T-helper 1 cell (primary cell): ENCODE data around the gene SLC35A4.
"Not testable (repeated sequence)": the region's sequence is repeated elsewhere in the genome, so short reads cannot be mapped to it uniquely, and the experiment has no call there.

Experiments
- DNase-seq, 5 donors: peaks; one replicate each; pipeline ENCODE4 v3.0.0-alpha.2; 2012 to 2020

The SLC35A4 gene

GRCh38 chr5:140558542-140558941, 6.1 kb upstream of the SLC35A4 start:
- DNase-seq, result no peak

GRCh38 chr5:140560227-140560626, 4.4 kb upstream of the SLC35A4 start:
- DNase-seq, result no peak

GRCh38 chr5:140561753-140562523, 2.7 kb upstream of the SLC35A4 start:
- no peak for DNase-seq

GRCh38 chr5:140563596-140563995, 1.0 kb upstream of the SLC35A4 start:
- DNase-seq, result no peak

GRCh38 chr5:140565024-140565779, 574 bp downstream of the SLC35A4 start:
- DNase-seq, result no peak

- DNase-seq, result no peak
Measured at GRCh38 chr5:140565780-140566095, 1.1 kb downstream of the SLC35A4 start.

- DNase-seq, result no peak
Measured at GRCh38 chr5:140566665-140567064, 2.0 kb downstream of the SLC35A4 start.

- no peak for DNase-seq
Measured at GRCh38 chr5:140567136-140567818, 2.6 kb downstream of the SLC35A4 start.

- no peak for DNase-seq
Measured at GRCh38 chr5:140567871-140568270, 3.2 kb downstream of the SLC35A4 start.

- DNase-seq, result no peak
Measured at GRCh38 chr5:140568443-140569063, 3.9 kb downstream of the SLC35A4 start.

- DNase-seq, result peak in 1 of 5 donors; percentile 42
Measured at GRCh38 chr5:140569197-140569596, 4.6 kb downstream of the SLC35A4 start.

- no peak for DNase-seq
Measured at GRCh38 chr5:140570058-140570457, 5.4 kb downstream of the SLC35A4 start.

GRCh38 chr5:140570488-140570887, 5.9 kb downstream of the SLC35A4 start:
- DNase-seq, result no peak

GRCh38 chr5:140571105-140571504, 6.5 kb downstream of the SLC35A4 start:
- DNase-seq, result no peak

- no peak for DNase-seq
Measured at GRCh38 chr5:140573683-140574082, 9.1 kb downstream of the SLC35A4 start.

GRCh38 chr5:140574165-140574564, 9.5 kb downstream of the SLC35A4 start:
- DNase-seq, result no peak

- no peak for DNase-seq
Measured at GRCh38 chr5:140575309-140575708, 10.7 kb downstream of the SLC35A4 start.

GRCh38 chr5:140576776-140577201, 12.2 kb downstream of the SLC35A4 start:
- no peak for DNase-seq

GRCh38 chr5:140579188-140579747, 14.6 kb downstream of the SLC35A4 start:
- not testable (repeated sequence) for DNase-seq

GRCh38 chr5:140587495-140587894, 22.9 kb downstream of the SLC35A4 start:
- DNase-seq, result no peak

GRCh38 chr5:140588311-140589070, 23.9 kb downstream of the SLC35A4 start:
- no peak for DNase-seq

GRCh38 chr5:140590861-140591260, 26.2 kb downstream of the SLC35A4 start:
- DNase-seq, result no peak
